Natural killer cell (primary cell): ENCODE data around the gene SLC6A19. TPM values are rescaled to one million over a fixed set of nuclear protein-coding genes. Genes with fewer than 3 reads are reported as not detected.
A peak's percentile ranks its signal among the peaks of the same experiment; 100 is the strongest.
"Not testable (repeated sequence)": the region's sequence is repeated elsewhere in the genome, so short reads cannot be mapped to it uniquely, and the experiment has no call there.

Experiments used
- ATAC-seq, 3 donors: fragments of 150-1000 bp in 2 of 3; fragments of 200-7000 bp in 1 of 3; cut with Tn5 transposase; 1 replicate in 1 of 3; 2 replicates in 2 of 3; pipeline ENCODE4 v1.10.0; 2021; ENCODE audit warnings: mild to moderate bottlenecking in 2 of 3, moderate library complexity in 2 of 3
- DNase-seq, 2 donors: peaks; one replicate each; pipeline versions ENCODE4 v3.0.0 to v3.0.0-alpha.2; 2013 to 2021; ENCODE audit warnings: mixed read lengths in 1 of 2
- H3K27ac ChIP-seq: one replicate; pipeline ENCODE4 v1.5.1; 2013; ENCODE audit warnings: mild to moderate bottlenecking, low read length
- H3K27me3 ChIP-seq: one replicate; pipeline ENCODE4 v1.6.1; 2013; ENCODE audit warnings: low read length; ENCODE audit not compliant: control insufficient read depth, insufficient read depth
- H3K36me3 ChIP-seq: one replicate; pipeline ENCODE4 v1.6.1; 2013; ENCODE audit warnings: low read length; ENCODE audit not compliant: control insufficient read depth, insufficient read depth
- H3K4me1 ChIP-seq: one replicate; pipeline ENCODE4 v1.6.1; 2013; ENCODE audit warnings: low read length; ENCODE audit not compliant: control insufficient read depth, insufficient read depth
- H3K4me3 ChIP-seq: one replicate; pipeline ENCODE4 v1.5.1; 2013; ENCODE audit warnings: low read length
- H3K9me3 ChIP-seq: one replicate; pipeline ENCODE4 v1.6.1; 2013; ENCODE audit warnings: low read length; ENCODE audit not compliant: control insufficient read depth, insufficient read depth
- H3K27ac Mint-ChIP-seq, 2 donors: one replicate each; pipeline ENCODE4 v1.8.0; 2022; ENCODE audit warnings: mild to moderate bottlenecking in 2 of 2, mixed read lengths in 2 of 2, moderate library complexity in 1 of 2
- H3K27me3 Mint-ChIP-seq, 2 donors: one replicate each; pipeline ENCODE4 v1.8.0; 2022; ENCODE audit warnings: low read depth in 2 of 2, mixed read lengths in 2 of 2
- H3K36me3 Mint-ChIP-seq: one replicate; pipeline ENCODE4 v1.8.0; 2022; ENCODE audit warnings: mixed read lengths
- H3K4me1 Mint-ChIP-seq, 2 donors: one replicate each; pipeline ENCODE4 v1.8.0; 2022; ENCODE audit warnings: mixed read lengths in 2 of 2
- H3K4me3 Mint-ChIP-seq: one replicate; pipeline ENCODE4 v1.8.0; 2022; ENCODE audit warnings: mild to moderate bottlenecking, moderate library complexity, mixed read lengths
- H3K9me3 Mint-ChIP-seq, 2 donors: one replicate each; pipeline ENCODE4 v1.8.0; 2022; ENCODE audit warnings: mixed read lengths in 2 of 2
- WGBS: methylation state at CpG from one replicate; pipeline ENCODE4 v1.1.7; 2013; ENCODE audit warnings: missing lambda C conversion rate; ENCODE audit not compliant: insufficient coverage; 5-methylcytosine and 5-hydroxymethylcytosine counted together
- intact Hi-C: fragments of 100-400 bp; cut with micrococcal nuclease; formaldehyde crosslinking; loops from one replicate; pipeline ENCODE4 v1.14.2; 2022
- total RNA-seq, 4 donors: library from RNA; stranded (reverse); fragments of 120-200 nt in 1 of 4; gene quantifications; one replicate each; pipeline versions ENCODE4 v1.2.3 to v1.2.4, GENCODE V29; 2013 to 2022
- TF ChIP-seq, protein P1 (sequence below): fragments of 200-600 bp; IDR thresholded peaks from one replicate; pipeline ENCODE4 v1.8.0; 2022; ENCODE audit warnings: antibody characterized with exemption

The SLC6A19 gene
- total RNA-seq, 3 donors from 2014 or later (not counting 1 experiment from before 2014, with no cell fraction given): not detected

DNA sequence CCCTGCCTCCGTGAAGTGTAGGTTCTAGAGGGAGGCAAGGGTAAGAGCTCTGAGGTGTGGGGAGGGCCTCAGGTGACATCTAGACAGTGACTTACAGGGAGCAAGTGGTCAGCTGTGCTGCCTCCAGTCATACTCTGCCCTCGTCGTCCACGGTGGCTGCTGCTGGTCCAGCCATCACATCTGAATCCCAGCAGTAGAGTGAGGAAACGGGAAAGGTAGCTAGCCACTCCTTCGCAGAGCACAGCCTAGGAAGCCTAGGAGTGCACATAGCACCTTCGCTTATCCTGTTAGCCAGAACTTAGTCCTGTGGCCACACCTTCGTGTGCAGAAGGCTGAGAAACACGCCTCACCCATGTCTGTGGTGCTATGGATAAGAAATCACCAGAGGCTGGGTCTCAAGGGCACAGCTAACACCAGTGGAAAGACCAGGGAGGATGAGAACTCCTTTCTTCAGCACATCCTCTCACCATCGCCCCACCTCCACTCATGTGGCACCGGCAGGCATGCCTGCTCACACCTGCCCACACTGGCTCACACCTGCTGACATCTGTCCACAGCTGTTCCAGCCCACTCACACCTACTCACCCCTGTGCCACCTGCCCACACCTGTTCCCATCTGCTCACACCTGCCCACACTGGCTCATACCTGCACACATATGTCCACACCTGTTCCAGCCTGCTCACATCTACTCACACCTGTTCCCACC is 44.5 kb upstream of the SLC6A19 start:
- peaks cover 13 to 20% of the 10 kb centered on the region in 2 donors for H3K27me3 Mint-ChIP-seq
- Histone ChIP-seq H3K27me3 (peaks cover 7% of the 10 kb centered on the region), H3K36me3 (no peaks in the 10 kb centered on the region), H3K9me3 (peaks cover 3% of the 10 kb centered on the region), H3K4me3 (no peak overlapping the region), H3K27ac (no peak overlapping the region), H3K4me1 (peaks cover 46% of the 10 kb centered on the region)
- no peak overlapping the region for H3K27ac Mint-ChIP-seq
- H3K9me3 Mint-ChIP-seq: no peaks in the 10 kb centered on the region
- ATAC-seq: no peak
- intact Hi-C loops: no loop called here
- 94% methylated on average over 11 of the region's 11 CpGs for WGBS
- DNase-seq: no peak
- peaks cover 25 to 39% of the 10 kb centered on the region in 2 donors for H3K4me1 Mint-ChIP-seq
- peak overlapping the region; percentile 35 for H3K4me3 Mint-ChIP-seq
- TF ChIP-seq, protein P1, sequence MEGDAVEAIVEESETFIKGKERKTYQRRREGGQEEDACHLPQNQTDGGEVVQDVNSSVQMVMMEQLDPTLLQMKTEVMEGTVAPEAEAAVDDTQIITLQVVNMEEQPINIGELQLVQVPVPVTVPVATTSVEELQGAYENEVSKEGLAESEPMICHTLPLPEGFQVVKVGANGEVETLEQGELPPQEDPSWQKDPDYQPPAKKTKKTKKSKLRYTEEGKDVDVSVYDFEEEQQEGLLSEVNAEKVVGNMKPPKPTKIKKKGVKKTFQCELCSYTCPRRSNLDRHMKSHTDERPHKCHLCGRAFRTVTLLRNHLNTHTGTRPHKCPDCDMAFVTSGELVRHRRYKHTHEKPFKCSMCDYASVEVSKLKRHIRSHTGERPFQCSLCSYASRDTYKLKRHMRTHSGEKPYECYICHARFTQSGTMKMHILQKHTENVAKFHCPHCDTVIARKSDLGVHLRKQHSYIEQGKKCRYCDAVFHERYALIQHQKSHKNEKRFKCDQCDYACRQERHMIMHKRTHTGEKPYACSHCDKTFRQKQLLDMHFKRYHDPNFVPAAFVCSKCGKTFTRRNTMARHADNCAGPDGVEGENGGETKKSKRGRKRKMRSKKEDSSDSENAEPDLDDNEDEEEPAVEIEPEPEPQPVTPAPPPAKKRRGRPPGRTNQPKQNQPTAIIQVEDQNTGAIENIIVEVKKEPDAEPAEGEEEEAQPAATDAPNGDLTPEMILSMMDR: no peak
- no peaks in the 10 kb centered on the region for H3K36me3 Mint-ChIP-seq

DNA sequence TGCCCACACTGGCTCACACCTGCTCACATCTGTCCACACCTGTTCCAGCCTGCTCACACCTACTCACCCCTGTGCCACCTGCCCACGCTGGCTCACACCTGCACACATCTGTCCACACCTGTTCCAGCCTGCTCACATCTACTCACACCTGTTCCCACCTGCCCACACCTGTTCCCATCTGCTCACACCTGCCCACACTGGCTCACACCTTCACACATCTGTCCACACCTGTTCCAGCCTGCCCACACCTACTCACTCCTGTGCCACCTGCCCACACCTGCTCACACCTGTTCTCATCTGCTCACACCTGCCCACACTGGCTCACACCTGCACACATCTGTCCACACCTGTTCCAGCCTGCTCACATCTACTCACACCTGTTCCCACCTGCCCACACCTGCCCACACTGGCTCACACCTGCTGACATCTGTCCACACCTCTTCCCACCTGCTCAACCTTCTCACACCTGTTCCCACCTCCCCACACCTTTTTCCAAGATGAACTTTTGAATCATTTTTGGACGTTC is 43.9 kb upstream of the SLC6A19 start:
- H3K36me3 ChIP-seq, H3K4me3 ChIP-seq, DNase-seq, H3K36me3 Mint-ChIP-seq, H3K9me3 ChIP-seq, H3K27me3 ChIP-seq, ATAC-seq, intact Hi-C loops, H3K9me3 Mint-ChIP-seq, H3K27ac Mint-ChIP-seq, H3K27ac ChIP-seq: not testable (repeated sequence)
- WGBS: 97% methylated on average over 1 of the region's 2 CpGs
- H3K4me1 ChIP-seq: peaks cover 40% of the 10 kb centered on the region
- H3K27me3 Mint-ChIP-seq: peaks cover 13 to 20% of the 10 kb centered on the region in 2 donors
- peak overlapping the region; percentile 35 for H3K4me3 Mint-ChIP-seq
- peaks cover 20 to 33% of the 10 kb centered on the region in 2 donors for H3K4me1 Mint-ChIP-seq

DNA sequence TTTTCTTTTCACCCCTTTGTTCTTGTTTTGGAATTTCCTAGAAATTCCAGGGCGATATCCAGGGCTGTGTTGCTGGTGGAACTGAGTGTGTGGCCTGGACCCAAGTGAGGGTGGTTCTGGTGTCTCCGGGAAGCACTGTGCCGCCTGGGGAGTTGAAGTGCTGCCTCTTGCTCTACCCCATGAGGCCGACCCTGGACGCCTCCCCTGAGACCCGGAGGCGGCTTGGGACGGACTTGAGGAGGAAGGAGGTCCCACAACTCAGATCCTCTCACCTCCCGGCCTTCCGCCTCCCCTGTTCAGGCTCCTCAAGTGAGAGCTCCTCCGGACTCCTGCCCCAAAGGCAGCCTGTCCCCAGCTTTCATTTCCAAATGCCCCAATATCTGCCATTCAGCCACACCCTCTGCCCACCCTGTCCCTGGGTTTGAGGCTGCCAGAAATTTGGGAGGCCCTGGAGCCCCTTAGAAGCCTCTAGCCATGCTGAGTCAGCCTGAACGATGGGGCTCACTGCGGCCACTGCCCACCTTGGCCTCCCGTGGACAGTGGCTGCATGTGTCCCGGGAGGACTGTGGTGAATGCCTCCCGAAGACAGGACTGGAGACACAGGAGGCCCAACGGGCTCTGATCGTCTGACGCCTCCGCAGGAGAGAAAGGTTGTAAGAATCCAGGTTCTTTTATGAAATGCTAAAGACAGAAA is 42.6 kb upstream of the SLC6A19 start:
- peaks cover 8 to 20% of the 10 kb centered on the region in 2 donors for H3K4me1 Mint-ChIP-seq
- H3K4me1 ChIP-seq: peaks cover 27% of the 10 kb centered on the region
- no peak overlapping the region for H3K4me3 ChIP-seq
- 78% methylated on average over 20 of the region's 20 CpGs for WGBS
- intact Hi-C loops: no loop called here
- no peak overlapping the region for H3K27ac Mint-ChIP-seq
- TF ChIP-seq, protein P1: no peak
- DNase-seq (no peak), ATAC-seq (no peak)
- peaks cover 7% of the 10 kb centered on the region for H3K27me3 ChIP-seq
- H3K27me3 Mint-ChIP-seq: peaks cover 13 to 20% of the 10 kb centered on the region in 2 donors
- H3K9me3 Mint-ChIP-seq: no peaks in the 10 kb centered on the region
- peaks cover 3% of the 10 kb centered on the region for H3K9me3 ChIP-seq
- H3K27ac ChIP-seq: no peak overlapping the region
- no peaks in the 10 kb centered on the region for H3K36me3 ChIP-seq
- H3K4me3 Mint-ChIP-seq: peak overlapping the region; percentile 28
- H3K36me3 Mint-ChIP-seq: no peaks in the 10 kb centered on the region

DNA sequence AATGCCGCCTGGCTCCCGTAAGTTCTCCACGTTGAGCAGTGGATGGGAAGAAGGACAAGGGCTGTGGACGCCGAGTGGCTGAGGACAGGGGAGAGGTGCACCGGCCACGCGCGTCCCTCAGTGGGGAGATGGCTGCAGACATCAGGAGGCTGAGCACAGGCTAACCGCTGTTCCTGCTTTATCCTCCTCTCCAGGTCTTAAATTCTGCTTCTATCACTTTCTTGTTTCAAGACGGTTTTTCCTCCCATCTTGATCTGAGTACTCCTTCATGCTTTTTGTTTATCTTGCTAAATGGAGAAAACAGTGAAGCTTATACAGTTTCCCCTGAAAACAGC is 42.1 kb upstream of the SLC6A19 start:
- WGBS: 89% methylated on average over 11 of the region's 11 CpGs
- H3K4me3 ChIP-seq: no peak overlapping the region
- H3K4me1 Mint-ChIP-seq: peaks cover 3 to 15% of the 10 kb centered on the region in 2 donors
- H3K4me1 ChIP-seq: peaks cover 22% of the 10 kb centered on the region
- no peaks in the 10 kb centered on the region for H3K36me3 ChIP-seq
- H3K4me3 Mint-ChIP-seq: peak overlapping the region; percentile 55
- H3K9me3 ChIP-seq: peaks cover 3% of the 10 kb centered on the region
- no peak overlapping the region for H3K27ac ChIP-seq
- H3K27me3 Mint-ChIP-seq: peaks cover 13 to 19% of the 10 kb centered on the region in 2 donors
- H3K9me3 Mint-ChIP-seq: no peaks in the 10 kb centered on the region
- no peak overlapping the region for H3K27ac Mint-ChIP-seq
- H3K36me3 Mint-ChIP-seq: no peaks in the 10 kb centered on the region
- intact Hi-C loops: no loop called here
- TF ChIP-seq, protein P1: no peak
- no peak for DNase-seq
- H3K27me3 ChIP-seq: peaks cover 7% of the 10 kb centered on the region
- ATAC-seq: no peak
